Common myeloid progenitor, CD34-positive (primary cell): ENCODE data around the gene RAP1GAP.
A peak's percentile ranks its signal among the peaks of the same experiment; 100 is the strongest.
"Not testable (repeated sequence)": the region's sequence is repeated elsewhere in the genome, so short reads cannot be mapped to it uniquely, and the experiment has no call there.

ENCODE experiments used
- CTCF ChIA-PET: fragments of 350-600 bp; sonication (Branson Sonifier 250); formaldehyde crosslinking; loops from one replicate; lab custom pipeline; 2021; ENCODE audit warnings: antibody characterized with exemption; lab: Charles Lee
- POLR2A ChIA-PET: fragments of 350-600 bp; sonication (Branson Sonifier 250); formaldehyde crosslinking; loops from one replicate; lab custom pipeline; 2021; ENCODE audit warnings: antibody characterized with exemption; lab: Charles Lee
- DNase-seq, 3 donors: peaks; one replicate each; pipeline versions ENCODE4 v3.0.0 to v3.0.0-alpha.2; 2013
- H3K27ac ChIP-seq, 2 experiments: 1 replicate in 1 of 2; 2 replicates in 1 of 2; pipeline ENCODE4 v1.7.0; 2013; ENCODE audit warnings: inconsistent platforms in 2 of 2, low read length in 2 of 2, mild to moderate bottlenecking in 2 of 2, low read depth in 1 of 2, moderate library complexity in 1 of 2; ENCODE audit not compliant: severe bottlenecking in 2 of 2, insufficient read depth in 1 of 2, poor library complexity in 1 of 2
- H3K27me3 ChIP-seq, 5 experiments: replicated peaks in 2 of 5; 1 replicate in 3 of 5; 2 replicates in 2 of 5; pipeline versions ENCODE4 v1.6.1 to v1.7.0; 2013; ENCODE audit warnings: low read length in 4 of 5, mild to moderate bottlenecking in 2 of 5, moderate library complexity in 2 of 5, inconsistent platforms in 1 of 5; ENCODE audit not compliant: insufficient read depth in 5 of 5, control insufficient read depth in 4 of 5
- H3K36me3 ChIP-seq, 4 experiments: 1 replicate in 2 of 4; 2 replicates in 2 of 4; pipeline versions ENCODE4 v1.6.1 to v1.7.0; 2013; ENCODE audit warnings: low read length in 3 of 4, control low read depth in 1 of 4, mild to moderate bottlenecking in 1 of 4; ENCODE audit not compliant: control insufficient read depth in 4 of 4, insufficient read depth in 4 of 4
- H3K4me1 ChIP-seq, 4 experiments: 1 replicate in 3 of 4; 2 replicates in 1 of 4; pipeline versions ENCODE4 v1.6.1 to v1.7.1; 2013; ENCODE audit warnings: low read length in 3 of 4, mild to moderate bottlenecking in 3 of 4, control low read depth in 1 of 4, inconsistent platforms in 1 of 4, moderate library complexity in 1 of 4; ENCODE audit not compliant: control insufficient read depth in 4 of 4, insufficient read depth in 4 of 4; ENCODE audit errors: control extremely low read depth in 1 of 4
- H3K4me3 ChIP-seq, 7 experiments: 1 replicate in 4 of 7; 2 replicates in 3 of 7; pipeline versions ENCODE4 v1.5.1 to v1.7.0; 2013; ENCODE audit warnings: mild to moderate bottlenecking in 7 of 7, low read length in 6 of 7, moderate library complexity in 6 of 7, inconsistent platforms in 2 of 7, low read depth in 2 of 7, control low read depth in 1 of 7; ENCODE audit not compliant: insufficient read depth in 4 of 7, control insufficient read depth in 1 of 7; ENCODE audit errors: extremely low read depth in 1 of 7
- H3K9me3 ChIP-seq, 5 experiments: 1 replicate in 4 of 5; 2 replicates in 1 of 5; pipeline versions ENCODE4 v1.6.1 to v1.7.1; 2013; ENCODE audit warnings: low read length in 4 of 5, mild to moderate bottlenecking in 2 of 5, inconsistent platforms in 1 of 5, low read depth in 1 of 5, moderate library complexity in 1 of 5; ENCODE audit not compliant: control insufficient read depth in 4 of 5, insufficient read depth in 2 of 5; ENCODE audit errors: control extremely low read depth in 1 of 5
- WGBS: methylation state at CpG from one replicate; pipeline ENCODE4 v1.1.5; 2013; ENCODE audit not compliant: insufficient coverage; 5-methylcytosine and 5-hydroxymethylcytosine counted together

The RAP1GAP gene

DNA sequence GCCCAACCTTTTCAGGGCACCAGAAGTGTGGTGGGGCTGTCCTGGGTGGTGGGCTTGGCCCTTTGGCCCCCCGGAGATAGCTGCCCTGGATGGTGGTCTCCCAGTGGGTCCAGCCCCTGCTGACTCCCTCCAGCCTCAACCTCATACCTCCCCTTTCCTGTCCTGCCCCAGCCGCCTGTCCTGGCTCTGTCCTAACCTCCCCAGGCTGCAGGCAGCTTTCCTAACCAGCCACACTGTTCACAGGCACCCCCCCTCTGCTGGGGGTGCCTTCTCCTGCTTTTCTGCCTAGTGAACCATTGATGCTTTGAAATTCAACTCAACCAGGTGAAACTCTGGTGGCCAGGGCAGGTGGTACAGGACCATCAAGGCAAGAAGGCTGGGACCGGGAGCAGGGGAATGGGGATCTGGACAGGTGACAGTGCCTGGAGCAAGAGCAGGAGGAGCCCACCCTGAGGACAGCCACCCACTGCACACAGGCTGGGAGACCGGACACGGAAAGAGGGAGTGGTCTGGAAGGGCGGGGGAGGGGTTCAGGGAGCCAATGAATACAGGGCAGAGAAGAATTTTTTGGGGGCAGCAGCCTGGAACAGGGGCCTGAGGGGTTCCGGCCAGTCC is 35.9 kb downstream of the RAP1GAP start:
- Histone ChIP-seq H3K9me3 (no peaks in the 10 kb centered on the region), H3K27ac (peak overlapping the region in 1 of 2 experiments; percentile 19), H3K36me3 (no peaks in the 10 kb centered on the region), H3K4me1 (peaks cover 0 to 13% (median 10%) of the 10 kb centered on the region in 4 experiments), H3K4me3 (no peak overlapping the region), H3K27me3 (peaks cover 0 to 9% (median 0%) of the 10 kb centered on the region in 5 experiments)
- CTCF ChIA-PET = no interaction called here
- POLR2A ChIA-PET = no interaction called here
- 94% methylated on average over 5 of the region's 7 CpGs for WGBS
- no peak for DNase-seq

- Histone ChIP-seq H3K9me3 (no peaks in the 10 kb centered on the region), H3K27ac (peak overlapping the region in 1 of 2 experiments; percentile 59), H3K36me3 (no peaks in the 10 kb centered on the region), H3K4me1 (peaks cover 0 to 13% (median 7%) of the 10 kb centered on the region in 4 experiments), H3K27me3 (peaks cover 0 to 9% (median 0%) of the 10 kb centered on the region in 5 experiments), H3K4me3 (no peak overlapping the region)
- ChIA-PET CTCF (no interaction called here), POLR2A (no interaction called here)
- 82% methylated on average over 16 of the region's 19 CpGs for WGBS
- no peak for DNase-seq
These were observed 36.9 kb downstream of the RAP1GAP start for GRCh38 chr1:21631944-21632887.

DNA sequence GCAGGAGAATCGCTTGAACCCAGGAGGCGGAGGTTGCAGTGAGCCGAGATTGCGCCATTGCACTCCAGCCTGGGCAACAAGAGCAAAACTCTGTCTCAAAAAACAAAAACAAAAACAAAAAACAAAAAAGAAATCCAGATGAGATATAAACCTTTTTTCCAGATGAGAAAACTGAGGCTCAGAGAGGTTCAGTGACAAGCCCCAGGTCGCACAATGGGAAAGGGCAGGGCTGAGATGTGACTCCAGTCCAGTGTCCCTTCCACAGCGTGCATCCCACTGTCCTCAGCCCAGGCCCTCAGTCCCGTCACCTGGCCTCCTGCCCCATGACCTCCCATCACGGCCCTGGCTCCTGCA is 37.6 kb downstream of the RAP1GAP start:
- Histone ChIP-seq H3K27ac (peak overlapping the region in 1 of 2 experiments; percentile 14), H3K4me1 (peaks cover 0 to 13% (median 7%) of the 10 kb centered on the region in 4 experiments)
- POLR2A ChIA-PET, H3K9me3 ChIP-seq, CTCF ChIA-PET, H3K27me3 ChIP-seq, H3K4me3 ChIP-seq, H3K36me3 ChIP-seq, DNase-seq: not testable (repeated sequence)
- WGBS = 94% methylated on average over 3 of the region's 8 CpGs

GRCh38 chr1:21630571-21631343 is 38.4 kb downstream of the RAP1GAP start:
- ChIA-PET POLR2A (no interaction called here), CTCF (interaction anchor here (1.2 kb wide), 1 partner anchor 33 kb away, joined by 3 read pairs; no protein-coding TSS in a partner anchor)
- Histone ChIP-seq H3K9me3 (no peaks in the 10 kb centered on the region), H3K4me3 (no peak overlapping the region), H3K27me3 (peaks cover 0 to 9% (median 0%) of the 10 kb centered on the region in 5 experiments), H3K4me1 (peaks cover 0 to 13% (median 7%) of the 10 kb centered on the region in 4 experiments), H3K27ac (peak overlapping the region in 1 of 2 experiments; percentile 14), H3K36me3 (no peaks in the 10 kb centered on the region)
- no peak for DNase-seq
- WGBS = 72% methylated on average over 11 of the region's 13 CpGs

DNA sequence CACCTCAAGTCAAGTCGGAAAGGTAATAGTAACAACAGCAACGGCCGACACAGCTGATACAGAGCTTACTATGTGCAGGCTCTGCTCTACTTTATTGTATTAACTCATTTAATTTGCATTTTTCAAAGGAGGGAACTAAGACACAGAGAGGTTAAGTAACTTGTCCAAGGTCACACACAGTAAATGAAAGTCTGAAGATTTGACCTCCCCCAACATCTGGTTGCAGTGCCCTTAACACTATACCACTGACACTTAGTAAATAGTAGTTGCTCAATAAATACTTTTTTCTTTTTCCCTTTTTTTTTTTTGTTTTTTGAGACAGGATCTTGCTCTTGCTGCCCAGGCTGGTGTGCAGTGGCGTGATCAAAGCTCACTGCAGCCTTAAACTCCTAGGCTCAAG is 39.2 kb downstream of the RAP1GAP start:
- POLR2A ChIA-PET = no interaction called here
- Histone ChIP-seq H3K9me3 (no peaks in the 10 kb centered on the region), H3K4me3 (no peak overlapping the region), H3K4me1 (peaks cover 0 to 13% (median 7%) of the 10 kb centered on the region in 4 experiments), H3K27me3 (peaks cover 0 to 9% (median 0%) of the 10 kb centered on the region in 5 experiments), H3K27ac (no peak overlapping the region), H3K36me3 (no peaks in the 10 kb centered on the region)
- CTCF ChIA-PET = interaction anchor here (1.2 kb wide), 1 partner anchor 34 kb away, joined by 3 read pairs; no protein-coding TSS in a partner anchor
- no peak for DNase-seq
- 100% methylated on average over 1 of the region's 4 CpGs for WGBS

DNA sequence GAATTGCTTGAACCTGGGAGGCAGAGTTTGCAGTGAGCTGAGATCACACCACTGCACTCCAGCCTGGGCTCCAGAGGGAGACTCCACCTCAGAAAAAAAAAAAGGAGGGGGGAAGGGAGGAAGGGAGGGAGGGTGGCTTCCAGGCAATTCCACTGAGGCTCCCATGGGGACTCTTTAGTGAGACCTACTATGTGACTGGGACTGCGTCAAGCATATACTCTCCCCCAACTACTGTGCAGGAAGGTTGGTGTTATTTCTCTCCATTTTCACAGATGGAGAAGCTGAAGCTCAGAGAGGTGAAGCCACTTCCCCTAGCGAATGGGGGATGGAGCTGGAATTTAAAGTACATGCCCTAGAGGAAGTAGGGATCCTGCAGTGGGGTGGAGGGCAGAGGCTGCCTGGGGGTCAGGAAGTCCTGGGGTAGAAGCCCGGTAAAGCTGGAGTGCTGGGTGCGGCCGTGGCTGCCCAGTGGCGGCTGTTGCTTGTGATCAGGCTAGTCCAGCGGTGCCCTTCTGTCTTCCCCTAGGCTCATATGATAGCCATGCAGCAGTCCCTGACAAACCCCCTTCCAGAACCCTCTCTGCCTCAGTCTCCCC is 40.3 kb downstream of the RAP1GAP start:
- CTCF ChIA-PET = no interaction called here
- Histone ChIP-seq H3K27ac (no peak overlapping the region), H3K4me1 (peaks cover 0 to 13% (median 7%) of the 10 kb centered on the region in 4 experiments), H3K36me3 (no peaks in the 10 kb centered on the region), H3K9me3 (no peaks in the 10 kb centered on the region), H3K4me3 (no peak overlapping the region), H3K27me3 (peaks cover 0 to 9% (median 0%) of the 10 kb centered on the region in 5 experiments)
- POLR2A ChIA-PET = no interaction called here
- DNase-seq = peak in 2 of 3 donors; percentile 44 to 45
- WGBS = 14% methylated on average over 6 of the region's 7 CpGs
